GM23338 (cell line): ENCODE data around the gene MRPL27. TPM values are rescaled to one million over a fixed set of nuclear protein-coding genes. Genes with fewer than 3 reads are reported as not detected.
A peak's percentile ranks its signal among the peaks of the same experiment; 100 is the strongest.

ENCODE experiments used
- ATAC-seq: fragments of 200-7000 bp; cut with Tn5 transposase; 3 replicates; pipeline ENCODE4 v1.9.1; 2020
- DNase-seq: peaks from one replicate; pipeline ENCODE4 v3.0.0-alpha.2; 2015; ENCODE audit warnings: low spot score
- H2AFZ ChIP-seq: fragments of 200-600 bp; sonication (generic); 2 replicates; pipeline ENCODE4 v1.8.0; 2016; ENCODE audit warnings: antibody characterized with exemption, mild to moderate bottlenecking, moderate library complexity
- H3F3A ChIP-seq: fragments of 200-600 bp; sonication (generic); replicated peaks from 2 replicates; pipeline ENCODE4 v1.8.0; 2017; ENCODE audit warnings: antibody characterized with exemption, mixed run types, low read depth
- H3K27ac ChIP-seq: fragments of 200-600 bp; sonication (generic); 2 replicates; pipeline ENCODE4 v1.6.1; 2016; ENCODE audit warnings: low read depth
- H3K27me3 ChIP-seq: fragments of 200-600 bp; sonication (generic); 2 replicates; pipeline ENCODE4 v1.8.0; 2016; ENCODE audit warnings: mild to moderate bottlenecking, mixed run types, moderate library complexity; ENCODE audit not compliant: insufficient read depth
- H3K36me3 ChIP-seq: fragments of 200-600 bp; sonication (generic); 2 replicates; pipeline ENCODE4 v1.8.0; 2016; ENCODE audit warnings: mild to moderate bottlenecking; ENCODE audit not compliant: insufficient read depth
- H3K4me1 ChIP-seq: fragments of 200-600 bp; sonication (generic); 2 replicates; pipeline ENCODE4 v1.8.0; 2016; ENCODE audit warnings: mild to moderate bottlenecking, moderate library complexity; ENCODE audit not compliant: insufficient read depth
- H3K4me2 ChIP-seq: fragments of 200-600 bp; sonication (generic); 2 replicates; pipeline ENCODE4 v1.7.1; 2017; ENCODE audit warnings: mixed run types
- H3K4me3 ChIP-seq: fragments of 200-600 bp; sonication (generic); 2 replicates; pipeline ENCODE4 v1.6.1; 2016; ENCODE audit warnings: mixed run types
- H3K79me2 ChIP-seq: fragments of 200-600 bp; sonication (generic); replicated peaks from 2 replicates; pipeline ENCODE4 v1.8.0; 2017; ENCODE audit warnings: mild to moderate bottlenecking; ENCODE audit not compliant: insufficient read depth
- H3K9me2 ChIP-seq: fragments of 200-600 bp; sonication (generic); 2 replicates; pipeline ENCODE4 v1.8.0; 2017; ENCODE audit not compliant: insufficient read depth
- H4K20me1 ChIP-seq: fragments of 200-600 bp; sonication (generic); replicated peaks from 2 replicates; pipeline ENCODE4 v1.8.0; 2017; ENCODE audit warnings: mild to moderate bottlenecking; ENCODE audit not compliant: insufficient read depth
- H3K27ac Mint-ChIP-seq: 2 replicates; pipeline ENCODE4 v1.8.0; 2020; ENCODE audit warnings: inconsistent platforms, mild to moderate bottlenecking, moderate library complexity, mixed read lengths
- H3K27me3 Mint-ChIP-seq: 3 replicates; pipeline ENCODE4 v1.8.0; 2022; ENCODE audit warnings: low read depth, mild to moderate bottlenecking, moderate library complexity, mixed read lengths, inconsistent platforms; ENCODE audit not compliant: insufficient read depth, poor library complexity
- H3K36me3 Mint-ChIP-seq: 3 replicates; pipeline ENCODE4 v1.8.0; 2021; ENCODE audit warnings: low read depth, mild to moderate bottlenecking, inconsistent platforms, moderate library complexity, mixed read lengths
- H3K4me1 Mint-ChIP-seq: 3 replicates; pipeline ENCODE4 v1.8.0; 2020; ENCODE audit warnings: mild to moderate bottlenecking, inconsistent platforms, mixed read lengths
- H3K4me3 Mint-ChIP-seq: 3 replicates; pipeline ENCODE4 v1.8.0; 2021; ENCODE audit warnings: moderate library complexity, mild to moderate bottlenecking, inconsistent platforms, mixed read lengths
- H3K9me3 Mint-ChIP-seq: 3 replicates; pipeline ENCODE4 v1.8.0; 2020; ENCODE audit warnings: moderate library complexity, mild to moderate bottlenecking, inconsistent platforms, mixed read lengths
- CREB1 ChIP-seq: fragments of 250-450 bp; sonication (Bioruptor Pico); IDR thresholded peaks from 2 replicates; pipeline ENCODE4 v1.5.0; 2020; ENCODE audit warnings: low read depth, mild to moderate bottlenecking, moderate library complexity
- EZH2 ChIP-seq: fragments of 200-600 bp; sonication (generic); IDR thresholded peaks from one replicate; pipeline ENCODE4 v1.8.0; 2017; ENCODE audit warnings: antibody characterized with exemption, mild to moderate bottlenecking, low read depth; ENCODE audit not compliant: unreplicated experiment
- EZH2phosphoT487 ChIP-seq: fragments of 200-600 bp; sonication (generic); IDR thresholded peaks from one replicate; pipeline ENCODE4 v1.8.1; 2018; ENCODE audit warnings: antibody characterized with exemption; ENCODE audit not compliant: unreplicated experiment
- POLR2AphosphoS5 ChIP-seq: IDR thresholded peaks from 2 replicates; pipeline ENCODE4 v1.6.1; 2016; ENCODE audit warnings: antibody characterized with exemption, low read depth
- STAT1 ChIP-seq: IDR thresholded peaks from one replicate; pipeline ENCODE4 v1.6.1; 2016; ENCODE audit warnings: antibody characterized with exemption; ENCODE audit not compliant: unreplicated experiment
- ZNF462 ChIP-seq: fragments of 250-450 bp; sonication (Bioruptor Pico); IDR thresholded peaks from 2 replicates; pipeline ENCODE4 v1.5.0; 2020; ENCODE audit warnings: mild to moderate bottlenecking, moderate library complexity
- polyA plus RNA-seq: library from polyadenylated mRNA; unstranded; fragments of >200 nt; fragmentation: Nextera tagmentation; extraction: Ambion mirVana; gene quantifications from 2 replicates; pipeline ENCODE4 v1.2.1, GENCODE V29; 2016
- total RNA-seq: library from RNA; depleted of rRNA; stranded (reverse); fragments of >200 nt; shearing (Covaris generic); gene quantifications from 2 replicates; pipeline ENCODE4 v1.2.3, GENCODE V29; 2014
- TF ChIP-seq, protein P1 (sequence below), 2 experiments: fragments of 200-600 bp in 1 of 2; sonication (generic) in 1 of 2; conservative IDR thresholded peaks; 2 replicates each; pipeline versions ENCODE4 v1.5.1 to v1.6.1; 2016 to 2017; ENCODE audit warnings: antibody characterized with exemption in 2 of 2, low read depth in 2 of 2, mild to moderate bottlenecking in 2 of 2, moderate library complexity in 1 of 2

Gene MRPL27
- total and polyA plus RNA-seq, 2 experiments from 2014 or later, result 74.3 to 227 TPM

DNA sequence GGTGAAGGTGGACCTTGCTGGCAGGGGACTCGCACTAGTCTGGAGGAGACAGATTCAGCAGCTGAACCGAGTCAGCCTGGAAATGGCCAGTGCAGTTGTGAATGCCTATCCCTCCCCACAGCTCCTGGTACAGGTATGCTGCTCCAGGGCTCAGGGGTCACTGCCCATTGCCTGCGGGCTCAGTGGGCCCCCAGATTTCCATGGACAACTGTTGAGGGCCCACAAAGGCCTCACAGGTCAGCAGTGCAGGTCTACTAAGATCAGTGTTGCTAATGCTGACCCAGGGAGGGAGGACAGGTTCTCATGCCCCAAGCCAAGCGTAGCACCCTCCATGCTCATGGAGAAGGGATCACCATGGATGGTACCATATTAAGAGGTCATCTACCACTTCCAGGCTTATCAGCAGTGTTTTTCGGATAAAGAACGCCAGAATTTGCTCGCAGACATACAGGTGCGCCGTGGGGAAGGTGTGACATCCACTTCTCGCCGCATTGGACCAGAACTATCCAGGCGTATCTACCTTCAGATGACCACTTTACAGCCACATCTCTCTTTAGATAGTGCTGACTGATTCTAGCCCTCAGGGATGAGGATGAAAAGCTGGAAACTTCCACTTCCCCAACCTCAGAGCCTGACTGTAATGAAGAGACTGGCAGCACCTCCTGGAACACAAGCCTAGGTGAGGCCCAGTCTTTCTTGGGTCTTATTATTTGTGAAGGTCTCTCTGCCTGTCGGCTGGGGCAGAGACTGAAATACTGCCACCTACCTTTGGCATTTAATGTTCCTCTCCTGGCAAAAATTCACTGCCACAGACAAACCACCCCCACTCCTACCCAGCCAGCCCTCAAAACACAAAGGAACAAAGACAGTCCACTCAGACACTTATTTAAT is 7.6 kb upstream of the MRPL27 start:
- Histone ChIP-seq H2AFZ (no peak overlapping the region), H4K20me1 (no peaks in the 10 kb centered on the region; the same call in 1 of the 2 replicates), H3K36me3 (peaks cover 34% of the 10 kb centered on the region), H3K4me2 (no peak overlapping the region), H3K79me2 (no peaks in the 10 kb centered on the region), H3K27ac (no peak overlapping the region), H3K4me3 (no peak overlapping the region), H3K27me3 (no peaks in the 10 kb centered on the region), H3K9me2 (no peaks in the 10 kb centered on the region), H3K4me1 (no peaks in the 10 kb centered on the region), H3F3A (0 out of 2 replicates have a peak, but pooled peaks cover 3% of the 10 kb centered on the region)
- no peak overlapping the region for H3K27ac Mint-ChIP-seq
- peaks cover 7% of the 10 kb centered on the region for H3K27me3 Mint-ChIP-seq
- no peaks in the 10 kb centered on the region for H3K9me3 Mint-ChIP-seq
- peak; percentile 53; the same call in 2 of the 3 replicates for ATAC-seq
- no peaks in the 10 kb centered on the region for H3K4me1 Mint-ChIP-seq
- H3K4me3 Mint-ChIP-seq, result no peak overlapping the region
- no peak for TF ChIP-seq EZH2
- TF ChIP-seq, protein P1, sequence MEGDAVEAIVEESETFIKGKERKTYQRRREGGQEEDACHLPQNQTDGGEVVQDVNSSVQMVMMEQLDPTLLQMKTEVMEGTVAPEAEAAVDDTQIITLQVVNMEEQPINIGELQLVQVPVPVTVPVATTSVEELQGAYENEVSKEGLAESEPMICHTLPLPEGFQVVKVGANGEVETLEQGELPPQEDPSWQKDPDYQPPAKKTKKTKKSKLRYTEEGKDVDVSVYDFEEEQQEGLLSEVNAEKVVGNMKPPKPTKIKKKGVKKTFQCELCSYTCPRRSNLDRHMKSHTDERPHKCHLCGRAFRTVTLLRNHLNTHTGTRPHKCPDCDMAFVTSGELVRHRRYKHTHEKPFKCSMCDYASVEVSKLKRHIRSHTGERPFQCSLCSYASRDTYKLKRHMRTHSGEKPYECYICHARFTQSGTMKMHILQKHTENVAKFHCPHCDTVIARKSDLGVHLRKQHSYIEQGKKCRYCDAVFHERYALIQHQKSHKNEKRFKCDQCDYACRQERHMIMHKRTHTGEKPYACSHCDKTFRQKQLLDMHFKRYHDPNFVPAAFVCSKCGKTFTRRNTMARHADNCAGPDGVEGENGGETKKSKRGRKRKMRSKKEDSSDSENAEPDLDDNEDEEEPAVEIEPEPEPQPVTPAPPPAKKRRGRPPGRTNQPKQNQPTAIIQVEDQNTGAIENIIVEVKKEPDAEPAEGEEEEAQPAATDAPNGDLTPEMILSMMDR (conservative IDR thresholded peaks at IDR 0.05; ENCODE audit: low read depth in 2 of 2), result peak; percentile 27 to 42
- DNase-seq, result peak; percentile 29
- peaks cover 68% of the 10 kb centered on the region for H3K36me3 Mint-ChIP-seq

GRCh38 chr17:50379351-50380132 is 6.6 kb upstream of the MRPL27 start:
- Mint-ChIP-seq H3K27ac (no peak overlapping the region), H3K36me3 (peaks cover 61% of the 10 kb centered on the region), H3K4me3 (no peak overlapping the region), H3K4me1 (no peaks in the 10 kb centered on the region), H3K9me3 (no peaks in the 10 kb centered on the region), H3K27me3 (peaks cover 7% of the 10 kb centered on the region)
- Histone ChIP-seq H3K4me3 (no peak overlapping the region), H3K36me3 (peaks cover 26% of the 10 kb centered on the region), H4K20me1 (no peaks in the 10 kb centered on the region; the same call in 1 of the 2 replicates), H3K4me2 (no peak overlapping the region), H3K27me3 (no peaks in the 10 kb centered on the region), H3K79me2 (no peaks in the 10 kb centered on the region), H3K27ac (no peak overlapping the region), H3K4me1 (no peaks in the 10 kb centered on the region), H3F3A (0 out of 2 replicates have a peak, but pooled peaks cover 3% of the 10 kb centered on the region), H2AFZ (no peak overlapping the region), H3K9me2 (no peaks in the 10 kb centered on the region)
- ATAC-seq (no peak), DNase-seq (no peak)
- TF ChIP-seq EZH2 (no peak), ZNF462 (CRISPR knock-in tag) (no peak), STAT1 (no peak), POLR2AphosphoS5 (no peak), CREB1 (CRISPR knock-in tag) (no peak), EZH2phosphoT487 (no peak)
- TF ChIP-seq, protein P1 (conservative IDR thresholded peaks at IDR 0.05; ENCODE audit: low read depth in 2 of 2), result no peak
